PFSK-1 (cell line): Measurements from ENCODE around the gene CAMTA1.

Experiments
- FOXP2 ChIP-seq: optimal IDR thresholded peaks from 2 replicates; pipeline ENCODE3; 2011; ENCODE audit warnings: borderline replicate concordance, control low read depth, inconsistent platforms; ENCODE audit not compliant: insufficient read depth; ENCODE audit errors: extremely low read length, extremely low read depth
- POLR2AphosphoS5 ChIP-seq: IDR thresholded peaks from 2 replicates; pipeline ENCODE4 v1.6.1; 2012; ENCODE audit warnings: low read depth, mild to moderate bottlenecking, control low read depth, low read length, moderate library complexity
- REST ChIP-seq, 2 experiments: IDR thresholded peaks; 2 replicates each; pipeline versions ENCODE4 v1.6.1 to v1.8.0; 2011 to 2012; ENCODE audit warnings: low read depth in 2 of 2, low read length in 2 of 2, control low read depth in 1 of 2, inconsistent platforms in 1 of 2, mild to moderate bottlenecking in 1 of 2, moderate library complexity in 1 of 2; ENCODE audit not compliant: insufficient read depth in 1 of 2
- SIN3A ChIP-seq: IDR thresholded peaks from 2 replicates; pipeline ENCODE4 v1.6.1; 2012; ENCODE audit warnings: mild to moderate bottlenecking, low read length, moderate library complexity, borderline replicate concordance; ENCODE audit not compliant: insufficient read depth
- TAF1 ChIP-seq: IDR thresholded peaks from 2 replicates; pipeline ENCODE4 v1.6.1; 2012; ENCODE audit warnings: low read length, control low read depth, borderline replicate concordance; ENCODE audit not compliant: insufficient read depth

The CAMTA1 gene

GRCh38 chr1:7513081-7513480, 727.8 kb downstream of the CAMTA1 start:
- TF ChIP-seq REST (IDR thresholded peaks at IDR 0.05; ENCODE audit: insufficient read depth in 1 of 2, low read depth in 2 of 2, low read length in 2 of 2): no peak
- no peak for TF ChIP-seq POLR2AphosphoS5
- no peak for TF ChIP-seq TAF1
- TF ChIP-seq SIN3A: no peak
- no peak for TF ChIP-seq FOXP2

- TF ChIP-seq POLR2AphosphoS5: no peak
- TF ChIP-seq TAF1: no peak
- no peak for TF ChIP-seq REST (IDR thresholded peaks at IDR 0.05; ENCODE audit: insufficient read depth in 1 of 2, low read depth in 2 of 2, low read length in 2 of 2)
- TF ChIP-seq FOXP2: no peak
- no peak for TF ChIP-seq SIN3A
Observed at GRCh38 chr1:7515175-7515574, 729.9 kb downstream of the CAMTA1 start.

DNA sequence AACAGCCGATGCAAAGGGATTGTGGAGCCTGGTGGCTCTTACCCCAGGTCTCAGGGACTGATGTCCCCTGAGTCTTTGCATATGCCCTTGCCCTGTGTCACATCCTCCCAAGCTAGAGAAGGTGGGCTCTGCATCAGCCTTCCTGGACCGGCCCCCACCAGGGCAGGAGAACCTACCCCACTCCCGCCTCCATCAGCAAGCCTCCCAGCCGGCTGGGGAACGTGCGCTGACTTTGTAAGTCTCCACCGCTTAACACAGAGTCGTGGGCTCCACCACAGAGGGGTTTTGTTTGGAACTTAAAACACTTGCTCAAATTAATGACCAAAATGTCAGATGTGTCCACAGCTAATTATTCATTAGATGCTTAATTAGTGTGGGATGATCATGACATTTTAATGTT, 730.6 kb downstream of the CAMTA1 start:
- no peak for TF ChIP-seq TAF1
- no peak for TF ChIP-seq POLR2AphosphoS5
- no peak for TF ChIP-seq REST (IDR thresholded peaks at IDR 0.05; ENCODE audit: insufficient read depth in 1 of 2, low read depth in 2 of 2, low read length in 2 of 2)
- TF ChIP-seq SIN3A: no peak
- TF ChIP-seq FOXP2: no peak

GRCh38 chr1:7516341-7516740, 731.1 kb downstream of the CAMTA1 start:
- TF ChIP-seq REST (IDR thresholded peaks at IDR 0.05; ENCODE audit: insufficient read depth in 1 of 2, low read depth in 2 of 2, low read length in 2 of 2) (no peak), SIN3A (no peak), POLR2AphosphoS5 (no peak), TAF1 (no peak), FOXP2 (no peak)

DNA sequence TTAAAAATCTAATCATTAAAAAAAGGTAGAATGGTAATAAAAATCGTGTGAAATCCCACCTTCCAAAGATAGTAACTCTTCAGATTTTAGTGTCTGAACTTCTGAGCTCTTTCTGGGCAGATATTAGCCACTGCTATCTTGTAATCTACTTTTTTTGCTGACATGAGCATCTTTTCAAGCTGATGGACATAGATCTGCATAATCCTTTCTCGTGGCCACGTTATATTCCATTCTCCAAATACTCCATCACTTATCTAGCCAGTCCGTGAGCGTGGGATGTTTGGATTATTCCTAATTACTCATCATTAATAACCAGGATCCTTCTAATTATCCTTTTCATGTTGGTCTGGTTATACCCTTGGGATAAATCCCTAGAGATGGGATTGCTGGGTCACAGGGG, 731.7 kb downstream of the CAMTA1 start:
- no peak for TF ChIP-seq REST (IDR thresholded peaks at IDR 0.05; ENCODE audit: insufficient read depth in 1 of 2, low read depth in 2 of 2, low read length in 2 of 2)
- TF ChIP-seq SIN3A: no peak
- TF ChIP-seq FOXP2: no peak
- no peak for TF ChIP-seq TAF1
- TF ChIP-seq POLR2AphosphoS5: no peak
